NCI-H748 (cell line): Measurements from ENCODE around the gene ZKSCAN3.
"Not testable (repeated sequence)": the region's sequence is repeated elsewhere in the genome, so short reads cannot be mapped to it uniquely, and the experiment has no call there.

ENCODE experiments used
- DNase-seq: peaks from one replicate; lab custom pipeline; 2025; ENCODE audit not compliant: unreplicated experiment; lab: John Stamatoyannopoulos, UW

The ZKSCAN3 gene

DNA sequence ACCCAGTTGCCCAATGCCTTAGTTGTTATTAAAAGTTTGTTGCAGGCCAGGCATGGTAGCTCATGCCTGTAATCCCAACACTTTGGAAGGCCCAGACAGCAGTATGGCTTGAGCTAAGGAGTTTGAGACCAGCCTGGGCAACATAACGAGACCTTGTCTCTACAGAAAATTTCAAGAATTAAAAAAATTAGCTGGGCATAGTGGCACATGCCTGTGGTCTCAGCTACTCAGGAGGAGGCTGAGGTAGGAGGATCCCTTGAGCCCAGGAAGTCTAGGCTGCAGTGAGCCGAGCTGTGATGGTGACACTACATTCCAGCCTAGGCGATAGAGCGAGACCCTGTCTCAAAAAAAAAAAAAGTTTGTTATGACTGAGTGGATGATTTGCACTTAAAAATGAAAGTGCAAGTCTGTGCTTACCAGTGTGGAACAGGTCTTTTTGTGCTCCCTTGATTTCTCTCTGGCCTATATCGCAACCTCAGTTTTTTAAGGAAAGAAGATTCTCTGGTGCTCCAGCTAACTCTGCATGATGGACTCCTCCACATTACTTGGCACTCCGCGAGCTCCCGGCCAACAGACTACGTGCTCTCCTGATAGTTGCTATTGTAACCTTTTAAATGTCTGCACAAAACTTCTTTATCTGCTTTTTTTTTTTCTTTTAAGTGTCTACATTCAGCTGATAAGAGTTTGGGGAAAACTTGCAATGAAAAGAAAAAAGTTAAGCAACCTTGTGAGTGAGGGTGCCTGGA, 22.1 kb downstream of the ZKSCAN3 start:
- DNase-seq = no peak

DNA sequence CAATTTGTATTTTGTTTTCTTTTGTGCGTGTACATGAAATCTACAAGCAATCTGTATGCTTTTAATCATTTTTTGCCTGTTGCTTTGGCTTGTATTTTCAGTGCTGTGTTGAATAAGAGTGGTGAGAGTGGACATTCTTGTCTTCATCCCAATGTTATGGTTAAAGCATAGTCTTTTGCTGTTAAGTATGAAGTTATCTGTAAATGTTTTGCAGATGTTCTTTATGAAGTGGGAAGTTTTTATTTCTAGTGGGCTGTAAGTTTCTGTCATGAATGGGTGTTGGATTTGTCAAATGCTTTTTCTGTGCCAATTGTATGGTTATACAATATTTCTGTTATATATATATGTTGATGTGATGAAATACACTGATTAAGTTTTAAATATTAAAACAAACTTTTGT, 24.2 kb downstream of the ZKSCAN3 start:
- DNase-seq = no peak

DNA sequence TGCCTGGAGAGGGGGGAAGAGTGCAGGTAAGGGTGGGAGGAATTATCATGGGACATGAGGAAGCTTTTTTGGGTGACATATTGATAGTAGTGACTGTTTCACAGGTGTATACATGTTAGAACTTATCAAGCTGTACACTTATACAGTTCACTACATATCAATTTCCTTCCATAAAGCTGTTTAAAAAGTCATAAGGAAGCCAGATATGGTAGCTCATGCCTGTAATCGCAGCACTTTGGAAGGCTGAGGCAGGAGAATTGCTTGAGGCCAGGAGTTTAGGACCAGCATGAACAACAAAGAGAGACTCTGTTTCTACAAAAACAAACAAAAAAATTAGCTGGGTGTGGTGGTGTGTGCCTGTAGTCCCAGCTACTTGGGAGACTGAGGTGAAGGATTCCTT, 28.1 kb downstream of the ZKSCAN3 start:
- DNase-seq = no peak

DNA sequence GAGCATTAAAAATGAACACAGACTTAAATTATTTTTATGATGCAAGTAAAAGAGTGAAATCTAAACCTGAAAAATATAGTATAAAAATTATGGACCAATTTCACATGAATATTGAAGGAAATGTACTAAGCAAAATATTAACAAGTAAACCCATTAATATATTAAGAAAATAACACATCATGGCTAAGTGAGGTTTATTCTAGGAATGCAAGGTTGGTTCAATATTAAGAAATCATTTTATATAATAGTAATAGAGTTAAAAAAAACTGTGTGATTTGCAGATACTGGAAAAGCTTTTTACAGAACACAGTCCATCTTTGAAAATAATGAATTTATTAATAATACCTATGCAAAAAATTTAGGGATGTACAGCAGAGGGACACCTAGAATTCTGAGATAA, 28.9 kb downstream of the ZKSCAN3 start:
- no peak for DNase-seq

DNA sequence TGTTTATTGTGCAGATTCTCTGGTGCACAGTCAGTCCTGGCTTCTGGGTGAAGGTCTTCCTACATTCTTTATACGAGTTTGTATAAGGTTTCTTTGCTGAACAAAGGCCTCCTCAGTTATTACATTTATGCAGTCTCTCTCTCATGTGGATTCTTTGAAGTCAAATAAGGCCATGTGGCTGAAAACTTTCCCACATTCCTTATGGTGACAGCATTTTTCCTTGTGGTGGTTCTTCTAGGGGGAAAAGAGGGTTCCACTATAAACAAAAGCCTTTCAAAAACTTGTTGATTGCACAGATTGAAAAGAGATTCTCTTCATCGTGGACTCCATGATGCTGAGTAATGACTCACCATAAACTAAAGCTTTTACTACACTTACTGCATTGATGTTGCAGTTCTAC, 30.6 kb downstream of the ZKSCAN3 start:
- DNase-seq = no peak

DNA sequence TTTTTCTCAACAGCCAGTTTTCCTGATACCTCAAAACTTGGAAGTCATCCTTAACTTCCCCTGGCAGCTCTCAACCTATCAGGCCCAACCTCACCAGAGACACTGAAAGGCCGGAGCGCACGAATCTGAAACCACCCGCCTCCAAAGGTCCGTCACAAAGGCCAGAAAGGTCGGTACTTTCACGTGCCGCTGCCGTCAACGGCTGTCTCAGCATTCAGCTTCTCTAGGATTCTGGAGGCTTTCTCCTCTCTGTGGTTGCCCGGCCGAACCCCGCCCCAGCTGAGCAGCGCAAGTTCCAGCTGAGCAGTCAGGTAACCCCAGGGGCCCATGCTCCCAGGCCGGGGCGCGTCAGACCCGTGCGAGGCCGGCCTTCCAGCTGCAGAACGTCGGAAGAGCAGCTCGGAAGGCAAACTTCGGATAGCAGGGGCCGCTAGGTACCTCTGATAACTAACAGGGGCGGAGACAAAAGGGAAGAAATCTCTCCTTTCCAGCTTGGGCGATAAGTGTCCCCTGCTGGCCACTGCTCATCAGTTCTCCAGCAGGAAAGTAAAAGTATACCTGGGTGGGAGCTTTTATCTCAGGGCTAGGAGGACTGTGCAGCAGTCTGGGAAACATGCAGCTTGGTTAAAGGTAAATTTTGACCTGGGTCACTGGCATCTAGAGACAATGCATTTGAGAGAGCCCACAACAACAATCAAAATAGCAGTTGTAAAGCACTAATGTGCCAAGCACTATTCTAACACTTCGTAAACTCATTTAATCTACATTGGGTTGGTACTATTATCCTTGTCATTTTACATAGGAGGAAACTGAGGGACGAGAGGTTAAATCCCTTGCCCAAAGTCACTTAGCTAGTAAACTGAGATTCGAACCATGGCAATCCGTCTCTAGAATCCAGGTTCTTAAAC, 33.7 kb downstream of the ZKSCAN3 start:
- peak; percentile 94 for DNase-seq

DNA sequence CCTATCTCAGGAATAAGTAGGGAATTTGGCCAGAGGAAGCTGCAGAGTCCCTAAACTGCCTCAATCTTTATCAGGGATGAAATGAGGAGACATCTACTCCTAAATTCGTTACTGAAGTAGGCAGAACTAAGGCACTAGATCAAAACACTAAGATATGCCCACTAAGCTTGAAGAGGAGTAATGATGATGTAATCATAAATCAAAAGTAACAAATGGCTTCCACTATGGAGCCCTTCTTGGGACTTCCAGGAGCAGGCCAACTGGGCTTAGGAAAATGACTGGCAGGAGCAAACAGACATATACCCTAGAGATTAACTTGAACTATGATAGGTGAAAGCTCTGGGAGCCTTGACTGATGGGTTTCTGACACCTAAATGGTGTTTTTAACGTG, 34.4 kb downstream of the ZKSCAN3 start:
- no peak for DNase-seq

DNA sequence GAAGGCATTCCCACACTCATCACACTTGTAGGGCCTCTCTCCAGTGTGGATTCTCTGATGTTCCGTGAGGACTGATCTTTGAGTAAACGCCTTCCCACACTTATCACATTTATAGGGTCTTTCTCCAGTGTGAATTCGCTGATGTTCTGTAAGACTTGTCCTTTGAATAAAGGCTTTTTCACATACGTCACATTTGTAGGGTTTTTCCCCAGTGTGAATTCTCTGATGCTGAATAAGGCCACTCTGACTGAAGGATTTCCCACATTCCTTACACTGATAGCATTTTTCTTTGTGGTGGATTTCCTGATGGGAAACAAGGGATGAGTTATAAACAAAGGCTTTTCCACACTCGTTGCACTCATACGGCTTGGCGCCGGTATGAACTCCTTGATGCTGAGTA, 40.9 kb downstream of the ZKSCAN3 start:
- no peak for DNase-seq

DNA sequence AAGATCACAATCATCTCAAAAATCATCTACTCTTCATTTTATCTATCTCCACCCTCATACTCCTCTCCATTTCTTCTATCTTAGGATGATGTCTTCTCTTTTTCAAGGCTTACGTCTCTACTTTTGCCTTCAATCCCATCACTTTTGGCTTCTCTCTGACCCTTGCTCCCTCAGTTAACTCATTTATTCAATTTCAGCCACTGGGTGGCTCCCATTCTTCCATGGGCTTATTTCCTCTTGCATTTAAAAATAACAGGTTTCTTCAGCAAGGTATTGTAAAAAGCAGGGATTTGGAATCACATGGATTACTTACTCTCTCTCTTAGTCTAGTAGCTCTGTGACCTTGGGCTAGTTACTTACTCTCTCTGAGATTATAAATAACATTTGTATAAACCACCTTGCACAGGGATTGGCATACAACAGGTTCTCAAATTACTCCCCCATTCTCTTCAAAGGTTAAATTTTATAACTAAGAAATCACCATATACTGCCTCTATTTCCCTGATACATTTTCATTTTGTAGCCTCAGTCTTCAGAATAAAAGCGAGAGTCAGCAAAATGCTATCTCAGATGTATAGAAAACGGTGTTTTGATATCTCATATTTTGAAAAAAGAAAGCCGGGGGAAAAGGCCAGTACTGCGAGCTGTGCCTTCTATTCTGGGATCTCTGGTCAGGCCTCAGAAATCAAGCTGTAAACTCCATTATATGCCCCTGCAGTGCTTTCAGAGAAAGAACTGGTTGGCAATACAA, 44.3 kb downstream of the ZKSCAN3 start:
- DNase-seq = peak; percentile 28

DNA sequence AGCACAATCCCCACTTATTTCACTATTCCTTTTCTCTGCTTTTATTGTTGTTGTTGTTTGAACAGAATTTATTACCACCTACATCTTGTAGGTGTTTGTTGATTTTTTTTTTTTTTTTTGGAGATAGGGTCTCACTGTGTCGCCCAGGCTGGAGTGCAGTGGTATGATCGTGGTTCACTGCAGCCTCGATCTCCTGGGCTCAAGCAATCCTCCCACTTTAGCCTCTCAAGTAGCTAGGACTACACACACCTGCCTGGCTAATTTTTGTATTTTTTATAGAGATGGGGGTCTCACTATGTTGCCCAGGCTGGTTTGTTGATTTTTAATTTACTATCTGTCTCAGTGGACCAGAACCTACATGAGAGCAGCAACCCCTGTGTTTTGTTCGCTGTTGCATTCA, 46.2 kb downstream of the ZKSCAN3 start:
- DNase-seq = no peak

DNA sequence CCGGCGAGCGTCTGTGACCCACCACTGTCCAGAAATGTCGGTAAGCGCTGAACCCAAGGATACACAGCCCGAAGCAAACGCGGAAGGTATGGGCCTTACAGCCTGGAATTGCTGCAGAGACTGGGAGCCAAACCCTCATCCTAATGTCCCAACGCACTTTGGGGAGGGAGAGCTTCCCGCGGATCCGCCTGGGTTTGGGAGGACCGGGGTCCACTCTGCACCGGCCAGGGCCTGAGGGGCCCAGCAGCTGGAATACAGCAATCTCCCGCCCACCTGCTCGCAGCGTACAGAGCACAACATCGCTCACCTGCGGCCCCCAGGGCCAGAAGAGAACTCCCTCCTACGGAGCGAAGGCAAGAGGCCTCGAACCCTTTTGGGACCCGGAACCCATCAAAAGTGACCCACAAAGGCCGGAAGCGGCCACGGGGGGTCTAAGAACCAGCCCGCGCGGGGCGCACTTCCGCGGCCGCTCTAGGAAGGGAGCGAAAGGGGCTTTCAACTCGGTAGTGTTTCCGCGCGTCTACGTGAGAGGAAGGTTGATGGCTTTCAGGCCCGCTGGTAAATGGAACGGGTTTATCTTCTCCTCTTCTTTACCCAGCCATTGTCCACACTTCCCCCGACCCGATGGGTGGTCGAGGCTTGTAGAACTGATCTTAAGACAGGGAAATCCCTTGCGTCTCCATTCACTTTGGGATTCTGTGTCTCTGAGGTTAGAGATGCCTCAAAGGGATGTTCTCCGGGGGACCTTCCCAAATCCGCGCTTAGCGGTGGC, 49.8 kb downstream of the ZKSCAN3 start, which contains the start of gene ZSCAN12:
ZSCAN12 (minus strand) TSS at position 398 of the 772 bp plus-strand sequence. CDS start 1,342 bp downstream, outside the sequence.
- DNase-seq = peak; percentile 97

DNA sequence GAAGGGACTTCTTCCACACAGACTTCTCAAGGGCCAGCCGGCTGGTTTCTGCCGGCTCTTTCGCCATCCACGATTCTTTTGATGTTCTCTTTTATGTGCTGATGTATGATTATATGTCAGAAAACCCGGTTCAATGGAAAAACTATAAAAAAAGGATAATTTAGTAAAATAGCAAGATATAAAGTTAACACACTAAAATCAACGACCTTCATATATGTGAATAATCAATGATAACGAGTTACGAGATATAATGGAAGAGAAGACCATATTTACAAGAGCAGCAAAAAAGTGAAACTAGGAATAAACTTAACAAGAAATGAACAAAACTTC, 50.3 kb downstream of the ZKSCAN3 start:
- no peak for DNase-seq

DNA sequence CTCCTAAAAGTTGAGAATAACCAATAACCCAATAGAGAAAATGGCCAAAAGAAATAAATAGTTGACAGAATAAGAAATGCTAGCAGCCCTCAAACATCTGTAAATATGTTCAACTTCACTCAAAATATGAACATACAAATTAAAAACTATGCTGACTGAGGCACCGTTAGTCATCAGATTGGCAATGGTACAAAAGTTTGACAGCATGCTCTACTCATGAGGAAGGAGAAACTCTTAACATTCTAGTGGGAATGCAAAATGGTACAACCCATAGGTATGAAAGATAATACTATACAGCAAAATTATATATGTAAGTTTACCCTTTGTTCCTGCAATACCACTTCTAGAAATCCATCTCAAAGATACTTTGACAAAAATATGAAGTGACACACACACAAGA, 51.4 kb downstream of the ZKSCAN3 start:
- DNase-seq = no peak

DNA sequence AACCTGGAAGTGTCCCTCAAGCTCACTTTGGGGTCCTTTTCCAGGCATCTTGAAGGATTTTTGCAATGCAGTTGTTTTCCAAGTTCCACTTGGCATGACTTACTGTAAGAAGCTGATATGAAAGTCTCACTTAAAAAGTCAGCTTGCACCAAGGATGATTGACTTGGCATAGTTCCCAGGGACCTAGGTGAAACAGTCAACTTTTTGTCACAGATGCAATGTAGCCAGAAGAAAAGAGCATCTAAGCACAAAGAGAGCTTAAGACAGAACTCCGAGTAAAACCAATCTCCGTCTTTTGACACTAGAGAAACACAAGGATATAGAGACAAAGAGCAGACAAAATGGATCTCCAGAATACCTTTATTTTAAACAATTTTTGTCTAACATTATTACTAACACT, 52.5 kb downstream of the ZKSCAN3 start:
- DNase-seq = no peak

DNA sequence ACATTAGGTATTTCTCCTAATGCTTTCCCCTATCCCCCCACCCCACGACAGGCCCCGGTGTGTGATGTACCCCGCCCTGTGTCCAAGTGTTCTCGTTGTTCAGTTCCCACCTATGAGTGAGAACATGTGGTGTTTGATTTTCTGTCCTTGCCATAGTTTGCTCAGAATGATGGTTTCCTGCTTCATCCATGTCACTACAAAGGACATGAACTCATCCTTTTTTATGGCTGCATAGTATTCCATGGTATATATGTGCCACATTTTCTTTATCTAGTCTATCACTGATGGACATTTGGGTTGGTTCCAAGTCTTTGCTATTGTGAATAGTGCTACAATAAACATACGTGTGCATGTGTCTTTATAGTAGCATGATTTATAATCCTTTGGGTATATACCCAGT, 54.2 kb downstream of the ZKSCAN3 start:
- DNase-seq = not testable (repeated sequence)

DNA sequence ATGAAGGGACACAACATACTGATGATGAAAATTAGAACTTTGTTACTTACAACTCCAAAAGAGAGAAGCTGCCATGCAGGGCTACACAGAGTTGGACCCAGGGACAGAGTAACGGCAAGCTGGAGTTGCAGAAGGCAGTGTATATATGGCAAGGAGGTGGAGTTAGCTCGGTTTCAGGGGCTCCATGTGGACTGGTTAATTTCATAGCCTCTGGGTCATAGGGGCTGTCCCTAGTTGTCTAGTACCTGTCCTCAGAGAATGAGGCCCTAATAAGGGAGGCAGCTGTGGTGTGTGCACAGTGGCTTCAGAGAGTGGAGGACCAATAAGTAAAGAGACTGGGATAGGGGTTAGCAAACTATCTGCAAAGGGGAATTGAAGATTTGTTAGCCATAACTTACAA, 57.7 kb downstream of the ZKSCAN3 start:
- no peak for DNase-seq

DNA sequence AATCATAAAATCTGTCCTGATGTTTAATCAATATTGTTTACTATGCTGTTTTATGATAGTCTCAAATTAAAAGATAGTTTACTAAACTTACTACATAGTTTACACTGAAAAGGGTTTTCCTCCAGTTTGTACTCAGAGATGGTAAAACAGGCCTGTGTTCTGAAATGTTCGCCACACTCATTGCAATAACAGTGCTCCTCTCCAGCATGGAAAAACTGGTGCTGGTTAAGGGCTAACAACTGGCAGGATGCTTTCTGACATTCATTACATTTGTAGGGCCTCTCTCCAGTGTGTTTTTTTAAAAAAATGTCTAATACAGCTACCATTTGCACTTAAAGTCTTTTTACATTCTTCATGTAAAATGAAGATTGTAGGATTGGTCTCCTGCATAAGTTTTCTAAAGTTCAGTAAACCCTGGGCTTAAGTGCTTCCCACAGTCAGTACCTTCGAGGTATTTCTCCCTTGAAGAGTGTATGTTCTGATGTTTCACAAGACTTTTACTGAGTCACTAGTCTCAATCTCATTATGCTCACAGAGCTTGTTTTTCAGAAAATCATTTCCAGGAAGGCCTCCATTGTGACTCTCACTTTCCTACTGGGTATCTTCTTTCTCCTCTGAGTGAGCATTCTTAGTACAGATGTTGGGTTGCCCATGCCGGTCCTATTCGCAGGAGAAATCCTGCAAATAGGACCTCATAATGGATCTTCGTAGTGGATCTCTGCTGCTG, 58.5 kb downstream of the ZKSCAN3 start:
- no peak for DNase-seq

DNA sequence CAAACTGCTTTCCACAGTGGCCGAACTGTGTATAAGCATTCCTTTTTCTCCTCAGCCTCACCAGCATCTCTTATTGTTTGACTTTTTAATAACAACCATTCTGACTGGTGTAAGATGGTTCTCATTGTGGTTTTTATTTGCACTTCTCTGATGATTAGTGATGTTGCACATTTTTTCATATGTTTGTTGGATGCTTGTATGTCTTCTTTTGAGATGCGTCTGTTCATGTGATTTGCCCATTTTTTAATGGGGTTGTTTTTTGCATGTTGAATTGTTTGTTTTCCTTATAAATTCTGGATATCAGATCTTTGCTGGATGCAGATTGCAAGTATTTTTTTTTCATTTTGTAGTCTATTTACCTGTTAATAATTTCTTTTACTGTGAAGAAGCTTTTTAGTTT, 61.0 kb downstream of the ZKSCAN3 start:
- no peak for DNase-seq

DNA sequence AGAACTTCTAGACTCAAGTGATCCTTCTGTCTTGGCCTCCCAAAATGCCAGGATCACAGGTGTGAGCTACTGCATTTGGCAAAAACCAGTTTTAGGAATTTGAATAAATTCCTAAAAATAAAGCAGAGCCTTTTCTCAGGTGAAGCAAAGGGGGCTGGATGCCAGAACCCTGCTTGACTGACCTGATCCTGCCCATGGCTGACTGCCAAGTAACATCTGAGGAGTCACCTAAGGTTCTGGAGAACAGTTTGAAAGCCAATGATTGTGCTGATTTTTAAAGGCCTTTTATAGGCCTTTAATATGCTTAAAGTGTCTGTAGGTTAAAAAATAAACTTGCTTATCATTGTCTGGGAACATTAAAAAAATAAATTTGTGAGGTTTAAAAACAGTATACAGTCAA, 63.9 kb downstream of the ZKSCAN3 start:
- no peak for DNase-seq
